Stimulated activated CD8-positive, alpha-beta memory T cell treated with anti-CD3 and anti-CD28 coated beads, Interleukin-2, amount 100 ng/mL, for 1 hour (primary cell): ENCODE data around the gene CALML6.
"Not testable (repeated sequence)": the region's sequence is repeated elsewhere in the genome, so short reads cannot be mapped to it uniquely, and the experiment has no call there.

Experiments
- DNase-seq, 2 donors: peaks; one replicate each; pipeline ENCODE4 v3.0.0-alpha.2; 2020; ENCODE audit warnings: low read depth in 2 of 2

Gene CALML6

GRCh38 chr1:1925437-1926345 is 10.6 kb downstream of the CALML6 start:
- no peak for DNase-seq

- no peak for DNase-seq
Measured at GRCh38 chr1:1926346-1926811, 11.3 kb downstream of the CALML6 start.

GRCh38 chr1:1926886-1927660 is 12.0 kb downstream of the CALML6 start:
- no peak for DNase-seq

DNA sequence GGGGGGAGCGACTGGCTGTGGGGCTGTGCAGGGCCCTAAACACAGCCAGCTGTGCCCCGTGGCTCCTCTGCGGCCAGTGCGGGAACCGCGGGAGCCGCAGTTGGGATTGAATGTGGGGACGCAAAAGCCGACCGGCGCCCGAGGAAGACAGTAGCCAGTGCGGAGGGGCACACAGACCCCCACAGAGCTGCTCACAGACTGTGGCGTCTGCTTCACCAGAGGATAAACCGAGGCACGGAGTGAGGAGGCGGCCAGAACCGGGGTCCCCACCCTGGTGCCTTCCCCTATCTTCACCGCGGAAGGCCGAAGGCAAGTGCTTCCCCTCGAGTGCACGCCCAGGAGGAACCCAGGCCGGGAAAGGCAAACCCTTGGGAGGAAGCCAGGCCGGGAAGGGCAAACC is 12.7 kb downstream of the CALML6 start:
- DNase-seq, result no peak

- DNase-seq, result no peak
Measured at GRCh38 chr1:1928231-1929101, 13.4 kb downstream of the CALML6 start.

- no peak for DNase-seq
Measured at GRCh38 chr1:1929102-1929638, 14.1 kb downstream of the CALML6 start.

DNA sequence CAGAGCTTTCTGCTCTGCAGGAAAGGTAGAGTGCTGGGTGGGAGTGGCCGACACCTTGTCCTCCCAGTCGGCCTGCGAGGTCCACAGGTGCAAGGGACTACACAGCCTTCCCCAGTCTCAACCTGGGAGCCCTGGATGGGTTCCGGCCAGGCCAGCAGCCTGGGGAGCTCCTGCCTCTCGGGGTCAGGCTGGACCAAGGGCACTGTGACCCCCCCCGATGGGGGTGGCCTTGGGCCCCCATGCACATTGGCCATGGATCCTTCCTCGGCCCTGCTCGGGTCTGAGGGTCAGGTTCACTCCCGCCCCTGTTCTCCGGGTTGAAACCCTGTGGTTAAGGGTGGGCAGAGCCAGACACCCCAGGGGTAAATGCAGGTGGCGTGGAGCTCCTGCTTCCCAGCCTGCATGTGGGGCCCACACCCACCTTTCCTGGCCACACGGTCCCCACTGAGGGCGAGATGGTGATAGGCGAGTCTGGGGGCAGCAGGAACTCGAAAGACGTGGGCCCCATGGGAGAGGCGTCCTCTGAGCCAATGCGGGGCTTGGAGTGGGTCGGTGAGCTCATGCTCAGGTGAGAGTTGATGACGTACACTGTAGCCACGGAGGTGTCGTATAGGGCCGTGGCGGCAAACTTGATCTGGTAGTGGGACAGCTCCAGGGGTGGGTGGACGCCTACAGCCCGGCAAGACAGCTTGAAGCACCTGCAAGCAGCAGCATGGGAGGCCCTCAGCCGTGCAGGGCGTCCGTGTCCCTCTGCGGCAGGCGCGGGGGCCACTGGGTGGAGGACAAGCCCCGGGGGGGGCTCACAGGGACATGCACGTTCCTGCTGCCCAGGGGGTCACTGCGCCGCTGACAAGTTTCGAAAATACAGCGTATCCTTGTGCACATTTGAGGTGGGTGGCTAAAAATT is 14.8 kb downstream of the CALML6 start:
- DNase-seq, result no peak

- not testable (repeated sequence) for DNase-seq
Measured at GRCh38 chr1:1934848-1935247, 19.8 kb downstream of the CALML6 start.

DNA sequence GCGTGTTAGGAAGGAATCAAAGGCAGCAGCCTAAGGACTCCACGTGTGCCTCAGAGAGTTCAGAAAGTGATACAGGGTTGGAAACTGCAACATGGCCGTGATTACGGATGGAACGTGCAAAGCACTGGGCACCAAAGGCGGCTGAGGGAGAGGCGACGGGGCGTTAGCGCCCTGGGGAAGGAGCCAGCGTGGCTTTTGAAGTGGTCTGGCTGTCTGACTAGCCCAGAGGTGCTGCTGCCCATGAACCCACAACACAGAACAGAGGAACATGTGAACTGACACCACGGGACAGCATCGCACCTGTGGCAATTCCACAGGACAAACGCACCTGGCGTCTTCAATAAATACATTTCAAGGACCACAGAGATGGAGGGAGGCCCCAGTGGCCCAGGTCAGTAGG is 22.0 kb downstream of the CALML6 start:
- no peak for DNase-seq

DNA sequence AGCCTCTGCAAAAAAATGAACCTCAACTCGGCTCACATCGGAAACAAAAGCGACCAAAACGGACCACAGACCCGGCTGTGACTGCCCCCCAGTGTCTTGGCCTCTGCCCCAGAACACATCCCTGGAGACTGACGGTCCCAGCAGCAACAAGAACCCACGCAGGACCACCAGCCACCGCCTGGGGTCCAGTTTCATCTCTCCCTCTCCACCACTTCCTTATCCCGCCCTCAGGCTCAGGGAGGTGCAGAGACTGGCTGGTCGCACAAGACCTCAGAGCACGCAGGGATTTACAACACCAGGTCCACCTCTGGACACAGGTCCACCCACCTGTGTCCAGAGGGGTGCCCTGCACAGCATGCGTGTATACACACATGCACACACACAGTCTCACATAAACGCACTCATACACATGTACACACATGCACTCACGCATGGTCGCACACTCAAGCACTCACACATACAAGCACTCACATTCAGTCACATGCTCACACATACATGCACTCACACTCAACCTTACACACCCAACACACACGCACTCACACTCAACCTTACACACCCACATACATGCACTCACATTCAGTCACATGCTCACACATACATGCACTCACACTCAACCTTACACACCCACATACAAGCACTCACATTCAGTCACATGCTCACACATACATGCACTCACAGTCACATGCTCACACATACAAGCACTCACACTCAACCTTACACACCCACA is 22.7 kb downstream of the CALML6 start:
- DNase-seq, result no peak

- DNase-seq, result no peak
Measured at GRCh38 chr1:1938276-1938573, 23.2 kb downstream of the CALML6 start.

- DNase-seq, result no peak
Measured at GRCh38 chr1:1938613-1939295, 23.7 kb downstream of the CALML6 start.

DNA sequence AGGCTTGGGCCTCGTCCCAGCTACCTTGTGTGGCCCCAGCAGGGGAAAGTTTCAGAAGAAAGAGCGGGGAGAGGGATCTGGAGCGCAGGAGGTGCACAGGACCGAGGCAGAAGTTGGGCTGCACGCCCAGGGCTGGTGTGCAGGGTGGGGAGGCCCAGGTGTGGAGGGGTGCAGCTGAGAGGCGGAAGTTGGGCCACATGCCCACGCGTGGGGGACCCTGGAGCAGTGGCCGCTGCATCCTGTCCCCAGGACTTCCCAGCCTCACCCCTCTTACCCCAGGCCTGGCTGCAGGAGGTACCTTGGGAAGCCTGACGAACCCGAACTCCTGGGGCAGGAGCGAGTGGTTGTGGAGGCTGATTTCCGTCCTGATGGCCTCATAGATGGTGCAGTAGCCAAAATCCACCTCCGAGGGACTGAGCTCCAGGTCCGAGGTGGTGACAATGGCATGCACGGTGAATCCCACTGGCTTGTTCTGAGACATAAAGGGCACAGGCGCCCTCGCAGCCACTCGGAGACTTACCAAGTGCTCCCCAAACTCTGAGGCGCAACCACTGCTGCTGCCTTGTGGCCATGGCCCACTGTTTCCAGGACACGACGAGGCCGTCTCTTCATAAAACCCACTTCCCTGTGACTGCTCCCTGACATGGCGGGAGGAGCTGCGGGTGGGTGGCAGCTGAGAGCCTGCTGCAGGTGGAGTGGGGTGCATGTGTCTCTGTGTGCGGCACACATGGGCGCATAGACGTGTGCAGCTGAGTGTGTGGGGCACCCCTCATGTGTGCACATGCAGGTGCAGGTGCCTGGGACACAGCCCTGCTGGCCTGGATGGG is 24.4 kb downstream of the CALML6 start:
- no peak for DNase-seq

DNA sequence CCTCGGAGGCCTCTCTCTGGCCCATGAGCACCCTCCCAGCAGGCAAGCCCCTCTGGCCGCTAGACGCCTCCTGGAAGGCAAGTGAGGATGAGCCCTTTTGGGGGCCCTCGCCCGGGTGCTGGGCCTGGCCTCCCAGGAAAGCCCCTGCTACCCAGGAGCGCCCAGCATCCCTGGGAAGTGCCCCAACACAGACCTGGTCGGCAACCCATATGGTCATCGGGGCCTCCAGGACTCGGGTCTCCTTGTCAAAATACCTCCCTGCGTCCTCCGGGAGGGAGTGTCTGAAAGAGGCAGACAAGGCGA is 25.0 kb downstream of the CALML6 start:
- no peak for DNase-seq

DNA sequence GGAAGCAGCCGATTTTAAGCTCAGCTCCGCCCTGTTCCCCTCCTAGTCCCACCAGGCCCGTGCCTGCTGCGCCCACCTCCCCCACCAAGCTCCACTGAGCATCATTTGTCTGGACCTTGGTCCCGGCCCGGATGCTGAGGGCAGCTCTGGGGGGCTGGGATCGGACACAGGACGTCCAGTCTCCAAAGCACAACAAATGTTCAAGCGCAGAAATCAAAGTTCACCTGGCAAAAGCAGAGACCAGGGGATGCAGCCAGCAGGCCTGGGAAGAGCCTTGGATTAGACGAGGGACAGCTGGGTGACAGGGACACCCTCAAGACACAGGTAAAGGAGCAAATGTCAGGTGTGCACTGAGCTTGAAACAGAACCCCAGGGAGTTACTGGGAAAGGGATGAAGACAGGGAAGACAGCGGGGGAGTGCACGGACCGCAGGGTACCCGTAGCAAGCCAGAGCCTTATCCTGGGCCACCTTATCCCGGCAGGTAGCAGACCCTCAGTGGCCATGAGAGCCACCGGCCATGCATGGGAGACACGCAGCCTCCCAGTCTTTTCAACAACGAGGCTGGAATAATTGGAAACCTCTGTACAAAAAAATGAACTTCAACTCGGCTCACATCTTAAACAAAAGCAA is 26.3 kb downstream of the CALML6 start:
- DNase-seq, result no peak

GRCh38 chr1:1941868-1942752 is 27.1 kb downstream of the CALML6 start:
- no peak for DNase-seq
